ENCODE results near the gene GRK1.

Gene GRK1

GRCh38 chr13:113731192-113732175 lies 64.5 kb downstream of the GRK1 start:
- DNase-seq: no peak

GRCh38 chr13:113732176-113732960 lies 65.3 kb downstream of the GRK1 start:
- no peak for DNase-seq

- DNase-seq: no peak
Observed at GRCh38 chr13:113732961-113733950, 66.2 kb downstream of the GRK1 start.

- no peak for DNase-seq
Observed at GRCh38 chr13:113734099-113734825, 67.2 kb downstream of the GRK1 start.

- DNase-seq: no peak
Observed at GRCh38 chr13:113734826-113735125, 67.8 kb downstream of the GRK1 start.

GRCh38 chr13:113735194-113735593 lies 68.2 kb downstream of the GRK1 start:
- no peak for DNase-seq

GRCh38 chr13:113735750-113736149 lies 68.7 kb downstream of the GRK1 start:
- no peak for DNase-seq

GRCh38 chr13:113736258-113736731 lies 69.3 kb downstream of the GRK1 start:
- no peak for DNase-seq

GRCh38 chr13:113737803-113738202 lies 70.8 kb downstream of the GRK1 start:
- no peak for DNase-seq

GRCh38 chr13:113739527-113740285 lies 72.7 kb downstream of the GRK1 start:
- DNase-seq: no peak

GRCh38 chr13:113740286-113740556 lies 73.2 kb downstream of the GRK1 start:
- no peak for DNase-seq

GRCh38 chr13:113740661-113741060 lies 73.6 kb downstream of the GRK1 start:
- no peak for DNase-seq

GRCh38 chr13:113741191-113741668 lies 74.2 kb downstream of the GRK1 start:
- no peak for DNase-seq

GRCh38 chr13:113742000-113742441 lies 75.0 kb downstream of the GRK1 start:
- DNase-seq: no peak

GRCh38 chr13:113742445-113743120 lies 75.6 kb downstream of the GRK1 start:
- DNase-seq: no peak

GRCh38 chr13:113743366-113744195 lies 76.6 kb downstream of the GRK1 start:
- no peak for DNase-seq

- DNase-seq: no peak
Observed at GRCh38 chr13:113744197-113745000, 77.4 kb downstream of the GRK1 start.

GRCh38 chr13:113745059-113745458 lies 78.0 kb downstream of the GRK1 start:
- DNase-seq: no peak

Measured in stimulated activated CD8-positive, alpha-beta memory T cell treated with anti-CD3 and anti-CD28 coated beads, Interleukin-4, amount 100 ng/mL, for 48 hours (primary cell).